ENCODE results near the gene CATSPERD. TPM values are rescaled to one million over a fixed set of nuclear protein-coding genes. Genes with fewer than 3 reads are reported as not detected.

Gene CATSPERD
- polyA plus RNA-seq, 3 donors = not detected

DNA sequence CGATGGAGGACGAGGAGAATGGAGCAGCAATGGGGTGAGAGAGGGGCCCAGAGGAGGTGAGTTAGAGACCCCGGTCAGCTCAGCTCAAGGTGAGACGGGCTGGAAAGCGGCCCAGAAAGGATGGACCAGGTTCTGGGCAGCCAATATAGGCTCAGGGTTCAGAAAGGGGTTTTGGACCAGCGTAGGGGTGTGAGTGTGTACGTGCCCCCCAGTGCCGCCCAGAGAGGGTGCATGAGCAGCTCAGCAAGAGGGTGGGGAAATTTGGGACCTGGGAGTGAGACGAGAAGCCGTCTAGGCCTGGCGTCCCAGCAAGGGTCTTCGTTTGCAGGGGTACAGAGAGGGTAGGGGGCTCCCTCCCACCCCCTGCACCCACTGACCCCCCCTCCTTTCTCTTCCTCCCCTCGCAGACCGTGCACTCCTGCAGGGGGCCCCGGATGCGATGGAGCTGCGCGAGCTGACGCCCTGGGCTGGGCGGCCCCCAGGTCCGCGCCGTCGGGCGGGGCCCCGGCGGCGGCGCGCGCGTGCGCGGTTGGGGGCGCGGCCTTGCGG lies 107.0 kb downstream of the CATSPERD start:
- WGBS (ENCODE audit: insufficient coverage) = 14% methylated on average over 31 of the region's 37 CpGs
- H3K4me2 ChIP-seq (replicated peaks; ENCODE audit: extremely low read depth, low read length, poor library complexity, severe bottlenecking) = peak overlapping the region; percentile 66
- Mint-ChIP-seq H3K9me3 (peaks cover 2 to 15% (median 9%) of the 10 kb centered on the region in 7 donors), H3K27me3 (ENCODE audit: low read depth in 3 of 3) (peaks cover 15 to 39% (median 23%) of the 10 kb centered on the region in 3 donors), H3K27ac (peak overlapping the region in 3 of 7 donors; percentile 36 to 84 (median 82)), H3K4me3 (peak overlapping the region; percentile 78), H3K36me3 (no peaks in the 10 kb centered on the region), H3K4me1 (peaks cover 18% of the 10 kb centered on the region)
- no peaks in the 10 kb centered on the region for H3K36me3 ChIP-seq (replicated peaks in 1 of 2; ENCODE audit: control insufficient read depth in 1 of 2, insufficient read depth in 2 of 2, low read length in 2 of 2)
- H3K79me2 ChIP-seq (ENCODE audit: insufficient read depth, low read length) = no peaks in the 10 kb centered on the region
- peaks cover 0 to 19% of the 10 kb centered on the region in 2 donors for H3K27me3 ChIP-seq (ENCODE audit: control insufficient read depth in 2 of 2, insufficient read depth in 2 of 2, low read length in 2 of 2)
- no peak for DNase-seq
- H3K9ac ChIP-seq (ENCODE audit: insufficient read depth, low read length, poor library complexity, severe bottlenecking) = no peak overlapping the region
- peak overlapping the region; percentile 81 for H2AFZ ChIP-seq (ENCODE audit: insufficient read depth, low read depth, low read length, poor library complexity, severe bottlenecking)
- TF ChIP-seq CTCF (IDR thresholded peaks at IDR 0.05) = no peak
- intact Hi-C loops (cut with micrococcal nuclease) = no loop called here
- H4K20me1 ChIP-seq (ENCODE audit: insufficient read depth, low read length) = no peaks in the 10 kb centered on the region
- peak overlapping the region in 1 of 3 experiments; percentile 70 for H3K4me3 ChIP-seq (replicated peaks in 1 of 3; ENCODE audit: low read depth in 2 of 3, low read length in 3 of 3)
- peaks cover 0 to 5% of the 10 kb centered on the region in 2 donors for H3K9me3 ChIP-seq (replicated peaks in 1 of 2; ENCODE audit: control insufficient read depth in 1 of 2, insufficient read depth in 1 of 2, low read length in 2 of 2)
- H3K4me1 ChIP-seq (ENCODE audit: control insufficient read depth in 1 of 2, insufficient read depth in 2 of 2, low read length in 2 of 2) = peaks cover 19 to 26% of the 10 kb centered on the region in 2 donors
- no peak overlapping the region for H3K27ac ChIP-seq (ENCODE audit: low read depth in 1 of 2, low read length in 2 of 2)

GRCh38 chr19:5827891-5828660 lies 107.6 kb downstream of the CATSPERD start:
- WGBS (ENCODE audit: insufficient coverage) = under 1% methylated on average over 91 of the region's 91 CpGs
- peak overlapping the region; percentile 58 to 73 for H3K27ac ChIP-seq (ENCODE audit: low read depth in 1 of 2, low read length in 2 of 2)
- peaks cover 19 to 26% of the 10 kb centered on the region in 2 donors for H3K4me1 ChIP-seq (ENCODE audit: control insufficient read depth in 1 of 2, insufficient read depth in 2 of 2, low read length in 2 of 2)
- DNase-seq = peak; percentile 83 to 90 (median 85)
- H3K79me2 ChIP-seq (ENCODE audit: insufficient read depth, low read length) = no peaks in the 10 kb centered on the region
- H3K36me3 Mint-ChIP-seq = no peaks in the 10 kb centered on the region
- peak overlapping the region; percentile 66 for H3K4me2 ChIP-seq (replicated peaks; ENCODE audit: extremely low read depth, low read length, poor library complexity, severe bottlenecking)
- H3K36me3 ChIP-seq (replicated peaks in 1 of 2; ENCODE audit: control insufficient read depth in 1 of 2, insufficient read depth in 2 of 2, low read length in 2 of 2) = no peaks in the 10 kb centered on the region
- no peak for TF ChIP-seq CTCF (IDR thresholded peaks at IDR 0.05)
- H4K20me1 ChIP-seq (ENCODE audit: insufficient read depth, low read length) = no peaks in the 10 kb centered on the region
- intact Hi-C loops (cut with micrococcal nuclease) = no loop called here
- peaks cover 0 to 5% of the 10 kb centered on the region in 2 donors for H3K9me3 ChIP-seq (replicated peaks in 1 of 2; ENCODE audit: control insufficient read depth in 1 of 2, insufficient read depth in 1 of 2, low read length in 2 of 2)
- H3K4me3 Mint-ChIP-seq = peak overlapping the region; percentile 83 to 87
- H3K9ac ChIP-seq (ENCODE audit: insufficient read depth, low read length, poor library complexity, severe bottlenecking) = peak overlapping the region; percentile 56
- peaks cover 13 to 38% (median 23%) of the 10 kb centered on the region in 3 donors for H3K27me3 Mint-ChIP-seq (ENCODE audit: low read depth in 3 of 3)
- peak overlapping the region; percentile 65 to 95 (median 87) for H3K27ac Mint-ChIP-seq
- peak overlapping the region; percentile 81 for H2AFZ ChIP-seq (ENCODE audit: insufficient read depth, low read depth, low read length, poor library complexity, severe bottlenecking)
- peak overlapping the region; percentile 21 to 70 (median 41) for H3K4me3 ChIP-seq (replicated peaks in 1 of 3; ENCODE audit: low read depth in 2 of 3, low read length in 3 of 3)
- peaks cover 0 to 19% of the 10 kb centered on the region in 2 donors for H3K27me3 ChIP-seq (ENCODE audit: control insufficient read depth in 2 of 2, insufficient read depth in 2 of 2, low read length in 2 of 2)
- peaks cover 2 to 15% (median 9%) of the 10 kb centered on the region in 7 donors for H3K9me3 Mint-ChIP-seq
- H3K4me1 Mint-ChIP-seq = peaks cover 18% of the 10 kb centered on the region

Other genes starting within 250 kb of the CATSPERD start
- under 1 TPM in 1 of 3 donors, not detected in 2; 0.11 TPM for gene TINCR, start 152.7 kb upstream of the CATSPERD start, polyA plus RNA-seq
- gene SAFB2, start 97.9 kb upstream of the CATSPERD start, polyA plus RNA-seq = 10 to 100 TPM in 2 of 3 donors, 1 to 10 TPM in 1; 7.5 to 53.4 (median 14.7) TPM
- 10 to 100 TPM; 12.2 to 76.6 (median 23.1) TPM for gene SAFB, start 97.6 kb upstream of the CATSPERD start, polyA plus RNA-seq
- 10 to 100 TPM; 22.5 to 82.7 (median 78.6) TPM for gene MICOS13, start 40.1 kb upstream of the CATSPERD start, polyA plus RNA-seq
- gene HSD11B1L, start 39.6 kb upstream of the CATSPERD start, polyA plus RNA-seq = 1 to 10 TPM; 1.9 to 2.5 (median 2.4) TPM
- gene RPL36, start 30.3 kb upstream of the CATSPERD start, polyA plus RNA-seq = 100 to 1,000 TPM; 336 to 708 (median 627) TPM
- 10 to 100 TPM; 12.1 to 37.2 (median 13.8) TPM for gene LONP1, start 491 bp upstream of the CATSPERD start, polyA plus RNA-seq
- 1 to 10 TPM in 1 of 3 donors, under 1 TPM in 1, not detected in 1; 0.15 to 1.6 TPM for gene PRR22, start 64.1 kb downstream of the CATSPERD start, polyA plus RNA-seq
- gene DUS3L, start 70.5 kb downstream of the CATSPERD start, polyA plus RNA-seq = 10 to 100 TPM; 17.4 to 40.2 (median 23.4) TPM
- not detected for gene NRTN, start 84.4 kb downstream of the CATSPERD start, polyA plus RNA-seq
- not detected for gene FUT6, start 119.1 kb downstream of the CATSPERD start, polyA plus RNA-seq
- not detected for gene FUT3, start 130.8 kb downstream of the CATSPERD start, polyA plus RNA-seq
- gene FUT5, start 149.9 kb downstream of the CATSPERD start, polyA plus RNA-seq = not detected
- gene NDUFA11, start 183.2 kb downstream of the CATSPERD start, polyA plus RNA-seq = 100 to 1,000 TPM; 188 to 552 (median 396) TPM
- gene VMAC, start 184.2 kb downstream of the CATSPERD start, polyA plus RNA-seq = 10 to 100 TPM in 1 of 3 donors, 1 to 10 TPM in 2; 3.1 to 13.0 (median 4.3) TPM
- 10 to 100 TPM in 1 of 3 donors, under 1 TPM in 2; 0.34 to 34.8 (median 0.72) TPM for gene CAPS, start 193.6 kb downstream of the CATSPERD start, polyA plus RNA-seq